C4-2B (cell line): ENCODE measurements around the gene TMEM126A.

ENCODE experiments used
- ZFX ChIP-seq: fragments of 450-650 bp; IDR thresholded peaks from 2 replicates; pipeline ENCODE4 v1.6.1; 2017
- TF ChIP-seq, protein P1 (sequence below): fragments of 450-650 bp; conservative IDR thresholded peaks from 2 replicates; pipeline ENCODE4 v1.5.1; 2017; ENCODE audit warnings: mild to moderate bottlenecking

DNA sequence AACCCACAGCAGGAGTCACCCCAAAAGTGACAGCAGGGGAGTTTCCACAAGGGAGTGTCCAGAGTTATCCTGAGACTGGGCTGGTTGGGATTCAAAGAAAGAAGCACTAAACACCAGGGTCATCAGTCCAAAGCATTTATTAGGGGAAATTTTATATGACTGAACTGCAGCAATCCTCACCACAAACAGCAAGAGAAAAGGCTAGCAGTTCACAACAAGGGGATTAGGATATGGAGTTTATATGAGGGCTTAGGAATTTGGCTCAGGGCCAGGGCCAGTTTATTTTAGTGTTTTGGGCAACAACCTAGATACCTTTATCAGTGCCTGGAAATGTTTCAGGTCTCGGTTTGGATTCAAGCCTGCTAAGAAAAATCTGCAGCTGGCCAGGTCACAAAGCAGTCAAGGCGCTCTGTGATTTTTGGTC is 4.6 kb upstream of the TMEM126A start:
- TF ChIP-seq, protein P1, sequence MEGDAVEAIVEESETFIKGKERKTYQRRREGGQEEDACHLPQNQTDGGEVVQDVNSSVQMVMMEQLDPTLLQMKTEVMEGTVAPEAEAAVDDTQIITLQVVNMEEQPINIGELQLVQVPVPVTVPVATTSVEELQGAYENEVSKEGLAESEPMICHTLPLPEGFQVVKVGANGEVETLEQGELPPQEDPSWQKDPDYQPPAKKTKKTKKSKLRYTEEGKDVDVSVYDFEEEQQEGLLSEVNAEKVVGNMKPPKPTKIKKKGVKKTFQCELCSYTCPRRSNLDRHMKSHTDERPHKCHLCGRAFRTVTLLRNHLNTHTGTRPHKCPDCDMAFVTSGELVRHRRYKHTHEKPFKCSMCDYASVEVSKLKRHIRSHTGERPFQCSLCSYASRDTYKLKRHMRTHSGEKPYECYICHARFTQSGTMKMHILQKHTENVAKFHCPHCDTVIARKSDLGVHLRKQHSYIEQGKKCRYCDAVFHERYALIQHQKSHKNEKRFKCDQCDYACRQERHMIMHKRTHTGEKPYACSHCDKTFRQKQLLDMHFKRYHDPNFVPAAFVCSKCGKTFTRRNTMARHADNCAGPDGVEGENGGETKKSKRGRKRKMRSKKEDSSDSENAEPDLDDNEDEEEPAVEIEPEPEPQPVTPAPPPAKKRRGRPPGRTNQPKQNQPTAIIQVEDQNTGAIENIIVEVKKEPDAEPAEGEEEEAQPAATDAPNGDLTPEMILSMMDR = no peak
- TF ChIP-seq ZFX = no peak
